NK-92 treated with Interleukin-12 subunit alpha and Interleukin-12 subunit beta, amount 100 ng/mL, for 24 hours (cell line): ENCODE measurements around the gene DDX42.
"Not testable (repeated sequence)": the region's sequence is repeated elsewhere in the genome, so short reads cannot be mapped to it uniquely, and the experiment has no call there.

Experiments used
- DNase-seq: peaks from one replicate; lab custom pipeline; 2025; lab: John Stamatoyannopoulos, UW

Gene DDX42

DNA sequence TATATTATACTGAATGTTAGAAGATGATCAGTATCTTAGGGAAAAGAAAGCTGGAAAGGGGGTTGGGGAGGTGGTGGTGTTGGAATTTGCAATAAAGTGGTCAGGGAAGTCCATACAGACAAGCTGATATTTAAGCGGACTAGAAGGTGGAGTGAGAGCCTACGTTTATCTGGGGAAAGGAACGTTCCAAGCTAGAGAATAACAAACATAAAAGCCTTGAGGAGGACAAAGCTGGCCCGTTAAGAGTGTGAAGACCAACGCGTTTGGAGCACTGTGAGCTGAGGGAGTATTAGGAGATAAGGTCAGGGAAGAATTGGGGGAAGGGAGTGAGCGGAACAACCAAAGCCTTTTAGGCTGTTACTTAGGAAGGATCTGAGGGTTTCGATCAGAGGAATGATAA lies 1.4 kb downstream of the DDX42 start:
- no peak for DNase-seq

DNA sequence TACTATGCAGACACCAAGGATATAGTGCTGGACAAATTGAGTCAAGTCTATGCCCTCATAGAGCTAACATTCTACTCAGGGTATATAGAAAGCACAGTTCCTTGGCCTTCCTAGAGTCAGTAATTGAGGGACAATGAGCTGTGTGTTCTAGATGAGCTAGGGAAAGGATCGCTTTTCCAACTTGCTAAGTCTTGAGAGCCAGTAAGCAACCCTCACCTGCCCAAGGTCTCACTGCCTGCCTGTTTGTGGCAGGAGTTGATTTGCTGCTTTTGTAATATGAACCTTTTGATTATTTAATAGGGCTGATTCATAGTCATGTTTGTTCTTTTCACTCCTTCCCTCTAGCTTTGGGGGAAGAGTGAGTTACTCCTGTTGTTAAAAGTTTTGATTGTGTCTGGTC lies 6.5 kb downstream of the DDX42 start:
- no peak for DNase-seq

- DNase-seq = no peak
Measured at GRCh38 chr17:63780928-63781327, 7.0 kb downstream of the DDX42 start.

DNA sequence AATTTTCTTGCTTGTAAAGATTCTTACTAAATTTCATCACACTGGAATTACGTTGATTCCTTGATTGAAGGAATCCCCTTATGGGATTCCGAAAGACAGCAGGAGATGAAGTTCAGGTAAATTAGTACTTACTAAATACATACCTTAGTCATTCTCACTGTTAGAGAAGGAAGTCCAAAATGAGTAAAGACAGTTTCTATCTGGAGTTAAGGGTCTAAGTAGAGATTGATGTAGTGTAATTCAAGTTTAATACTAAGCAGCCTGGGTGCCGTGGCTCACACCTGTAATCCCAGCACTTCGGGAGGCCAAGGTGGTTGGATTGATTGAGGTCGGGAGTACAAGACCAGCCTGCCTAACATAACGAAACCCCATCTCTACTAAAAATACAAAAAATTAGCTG lies 9.6 kb downstream of the DDX42 start:
- DNase-seq = no peak

DNA sequence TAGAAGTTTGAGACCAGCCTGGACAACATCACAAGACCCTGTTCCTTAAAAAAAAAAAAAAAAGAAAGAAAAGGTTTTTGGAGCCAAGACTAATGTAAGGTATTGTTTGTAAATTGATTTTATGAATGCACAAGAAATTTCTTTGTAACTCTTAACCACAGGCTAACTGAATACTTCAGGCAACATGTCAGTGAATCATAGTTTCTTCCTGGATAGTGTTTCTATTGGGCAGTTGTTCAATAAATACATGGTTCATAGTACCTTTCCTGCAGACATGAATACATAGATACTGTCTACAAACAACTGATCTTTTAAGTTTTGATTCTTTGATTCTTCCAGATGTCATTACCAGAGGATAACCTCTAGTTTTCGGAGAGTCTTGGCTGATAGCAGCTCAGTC lies 11.6 kb downstream of the DDX42 start:
- DNase-seq = no peak

DNA sequence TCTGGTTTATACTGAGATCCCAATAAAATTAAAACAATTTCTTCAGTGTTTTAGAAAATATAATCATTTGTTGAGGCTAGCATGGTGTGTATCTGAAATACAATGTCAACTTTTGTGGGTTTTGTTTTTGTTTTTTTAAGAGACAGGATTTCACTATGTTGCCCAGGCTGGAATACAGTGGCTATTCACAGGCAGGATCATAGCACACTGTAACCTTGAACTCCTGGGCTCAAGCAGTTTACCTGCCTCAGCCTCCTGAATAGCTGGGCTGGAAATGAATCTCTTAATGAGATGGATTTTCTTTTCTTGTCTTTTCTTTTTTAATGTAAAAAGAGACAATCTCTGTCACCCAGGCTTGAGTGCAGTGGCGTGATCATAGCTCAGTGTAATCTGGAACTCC lies 12.1 kb downstream of the DDX42 start:
- no peak for DNase-seq

GRCh38 chr17:63786971-63787711 lies 13.2 kb downstream of the DDX42 start:
- no peak for DNase-seq

DNA sequence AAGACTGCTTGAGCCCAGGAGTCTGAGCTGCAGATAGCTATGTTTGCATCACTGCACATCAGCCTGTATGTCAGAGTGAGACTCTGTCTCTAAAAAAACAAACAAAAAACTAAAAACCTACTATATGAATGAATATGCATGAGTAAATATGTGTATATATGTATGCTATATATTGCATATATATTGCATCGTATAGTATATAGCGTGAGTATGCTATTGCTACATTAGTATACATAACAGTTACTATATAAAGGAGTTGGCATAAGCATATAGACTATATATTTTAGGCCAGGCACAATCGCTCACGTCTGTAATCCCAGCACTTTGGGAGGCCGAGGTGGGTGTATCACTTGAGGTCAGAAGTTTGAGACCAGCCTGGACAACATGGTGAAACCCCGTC lies 16.1 kb downstream of the DDX42 start:
- DNase-seq = no peak

GRCh38 chr17:63792055-63792729 lies 18.2 kb downstream of the DDX42 start:
- DNase-seq = no peak

DNA sequence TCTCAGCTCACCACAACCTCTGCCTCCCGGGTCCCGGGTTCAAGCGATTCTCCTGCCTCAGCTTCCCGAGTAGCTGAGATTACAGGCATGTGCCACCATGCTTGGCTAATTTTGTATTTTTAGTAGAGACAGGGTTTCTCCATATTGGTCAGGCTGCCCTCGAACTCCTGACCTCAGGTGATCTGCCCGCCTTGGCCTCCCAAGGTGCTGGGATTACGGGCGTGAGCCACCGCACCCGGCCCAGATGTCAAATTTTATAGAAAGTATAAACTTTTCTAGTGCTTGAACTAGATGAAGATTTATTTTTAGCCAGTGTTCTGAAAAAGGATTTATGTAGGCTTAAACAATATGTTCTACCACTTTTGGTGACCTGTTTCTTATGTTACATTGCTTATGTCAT lies 22.4 kb downstream of the DDX42 start:
- DNase-seq = not testable (repeated sequence)

- no peak for DNase-seq
Measured at GRCh38 chr17:63798572-63799106, 24.7 kb downstream of the DDX42 start.

- DNase-seq = no peak
Measured at GRCh38 chr17:63800783-63801182, 26.8 kb downstream of the DDX42 start.

- no peak for DNase-seq
Measured at GRCh38 chr17:63804328-63804727, 30.4 kb downstream of the DDX42 start.

DNA sequence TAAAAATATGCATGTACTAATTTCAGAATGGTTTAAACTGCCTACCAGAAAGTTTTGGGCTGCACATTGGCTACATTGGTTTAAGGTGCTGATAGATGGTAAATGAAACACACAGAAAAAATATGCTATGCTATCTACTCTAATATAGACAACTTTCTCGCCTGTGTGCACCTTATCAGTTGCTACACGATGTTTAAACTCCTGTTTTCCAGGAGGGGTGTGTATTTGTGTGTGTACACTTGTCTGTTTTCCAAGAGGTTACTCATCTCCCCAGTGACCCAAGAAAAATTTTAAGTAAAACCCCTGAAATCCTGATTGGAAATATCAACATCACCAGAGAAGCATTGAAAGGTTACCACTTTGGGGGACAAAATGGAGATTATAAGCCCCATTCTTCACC lies 31.6 kb downstream of the DDX42 start:
- DNase-seq = no peak

DNA sequence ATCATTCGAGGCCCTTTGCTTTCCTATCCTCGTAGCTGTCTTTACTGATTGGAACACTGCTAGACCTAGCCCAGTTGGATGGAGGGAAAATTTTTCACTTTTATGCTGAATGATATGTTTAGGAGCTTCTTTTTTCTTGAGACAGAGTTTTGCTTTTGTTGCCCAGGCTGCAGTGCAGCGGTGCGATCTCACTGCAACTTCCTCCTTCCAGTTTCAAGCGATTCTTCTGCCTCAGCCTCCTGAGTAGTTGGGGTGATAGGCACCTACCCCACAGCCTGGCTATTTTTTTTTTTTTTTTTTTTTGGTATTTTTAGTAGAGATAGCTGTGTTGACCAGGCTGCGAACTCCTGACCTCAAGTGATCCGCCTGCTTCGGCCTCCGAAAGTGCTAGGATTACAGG lies 36.0 kb downstream of the DDX42 start:
- no peak for DNase-seq

DNA sequence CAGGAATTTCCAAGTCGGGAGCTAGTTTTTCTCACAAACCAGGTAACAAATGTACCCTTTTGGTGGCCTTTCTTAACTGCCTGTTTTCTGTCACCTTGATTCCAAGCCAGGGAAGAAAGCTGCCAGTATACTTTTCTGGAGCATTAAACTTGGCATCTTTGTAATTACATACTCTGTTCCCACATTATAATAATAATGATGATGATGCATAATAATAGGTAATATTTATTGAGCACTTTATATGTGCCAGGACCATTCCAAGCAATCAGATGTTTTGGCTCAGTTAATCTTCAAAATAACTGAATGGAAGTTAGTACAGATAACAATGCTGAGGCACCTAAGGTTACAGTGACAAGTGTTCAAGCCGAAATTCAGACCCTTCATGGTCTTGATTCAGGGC lies 42.2 kb downstream of the DDX42 start:
- no peak for DNase-seq

DNA sequence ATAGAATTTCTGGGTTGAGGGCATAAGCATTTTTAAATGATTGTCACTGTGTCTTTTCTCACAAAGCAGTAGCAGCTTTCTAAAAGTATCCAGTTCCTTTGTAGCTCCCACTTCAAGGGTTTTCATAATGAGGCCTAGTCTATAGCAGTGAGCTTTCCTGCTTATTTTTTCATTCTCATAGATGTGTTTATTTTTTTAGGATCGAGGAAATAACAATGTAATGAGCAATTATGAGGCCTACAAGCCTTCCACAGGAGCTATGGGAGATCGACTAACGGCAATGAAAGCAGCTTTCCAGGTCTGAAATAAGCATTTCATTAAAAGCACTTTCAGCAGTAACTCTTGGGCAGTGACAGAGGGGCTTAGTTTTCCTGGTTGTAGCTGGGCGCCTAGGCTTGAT lies 42.7 kb downstream of the DDX42 start:
- no peak for DNase-seq

DNA sequence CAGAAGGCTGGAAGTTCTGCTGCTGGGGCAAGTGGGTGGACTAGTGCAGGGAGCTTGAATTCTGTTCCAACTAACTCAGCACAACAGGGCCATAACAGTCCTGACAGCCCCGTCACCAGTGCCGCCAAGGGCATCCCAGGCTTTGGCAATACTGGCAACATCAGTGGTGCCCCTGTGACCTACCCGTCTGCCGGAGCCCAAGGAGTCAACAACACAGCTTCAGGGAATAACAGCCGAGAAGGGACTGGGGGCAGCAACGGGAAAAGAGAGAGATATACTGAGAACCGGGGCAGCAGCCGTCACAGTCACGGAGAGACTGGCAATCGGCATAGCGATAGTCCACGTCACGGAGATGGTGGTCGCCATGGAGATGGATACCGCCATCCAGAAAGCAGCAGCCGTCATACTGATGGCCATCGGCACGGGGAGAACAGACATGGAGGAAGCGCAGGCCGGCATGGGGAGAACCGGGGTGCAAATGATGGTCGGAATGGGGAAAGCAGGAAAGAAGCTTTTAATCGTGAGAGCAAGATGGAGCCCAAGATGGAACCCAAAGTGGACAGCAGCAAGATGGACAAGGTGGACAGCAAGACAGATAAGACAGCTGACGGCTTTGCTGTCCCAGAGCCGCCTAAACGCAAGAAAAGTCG lies 43.9 kb downstream of the DDX42 start:
- DNase-seq = no peak

GRCh38 chr17:63819131-63819530 lies 45.2 kb downstream of the DDX42 start:
- DNase-seq = no peak

GRCh38 chr17:63819585-63820537 lies 45.9 kb downstream of the DDX42 start:
- DNase-seq = no peak

DNA sequence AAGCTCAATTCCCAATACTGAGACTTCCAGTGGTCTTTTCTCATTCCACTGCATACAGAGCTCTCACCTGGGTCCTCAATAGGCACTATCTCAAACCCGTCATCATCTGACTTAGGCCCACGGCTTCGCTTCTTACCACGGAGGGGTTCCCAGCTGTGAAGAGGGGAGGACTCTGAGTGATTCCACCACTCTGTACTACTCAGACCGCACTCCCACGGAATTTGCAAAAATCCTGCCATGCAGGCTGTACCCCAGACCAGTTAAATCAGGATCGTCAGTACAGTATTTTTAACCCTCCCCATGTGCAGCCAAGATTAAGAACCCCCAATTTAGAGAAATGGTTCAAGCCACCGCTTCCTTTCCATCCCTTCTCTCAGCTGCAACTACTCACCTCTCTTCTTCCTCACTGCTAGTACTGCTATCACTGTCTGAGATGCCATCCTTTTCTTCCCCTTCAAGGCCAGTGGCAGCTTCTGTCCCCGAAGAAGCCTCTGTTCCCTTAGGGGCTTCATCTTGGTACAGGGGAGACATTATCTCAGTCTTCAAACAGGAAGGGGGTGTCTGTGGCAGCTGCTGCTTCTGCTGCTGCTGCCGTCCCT lies 47.1 kb downstream of the DDX42 start:
- DNase-seq = no peak

- no peak for DNase-seq
Measured at GRCh38 chr17:63821804-63822203, 47.8 kb downstream of the DDX42 start.
